ENCODE measurements around the gene SLC4A7. TPM values are rescaled to one million over a fixed set of nuclear protein-coding genes. Genes with fewer than 3 reads are reported as not detected.

The SLC4A7 gene
- total RNA-seq, 2 donors from 2014 or later = 11.2 to 20.2 TPM

- Histone ChIP-seq H3K4me3 (no peak overlapping the region), H3K4me1 (no peaks in the 10 kb centered on the region), H3K36me3 (no peaks in the 10 kb centered on the region), H3K9me3 (no peaks in the 10 kb centered on the region), H3K9ac (ENCODE audit: low read depth in 2 of 2, low read length in 2 of 2) (no peak overlapping the region), H3K27me3 (no peaks in the 10 kb centered on the region), H3K27ac (peak overlapping the region; percentile 40)
- TF ChIP-seq CTCF (IDR thresholded peaks at IDR 0.05) = no peak
- intact Hi-C loops (cut with DNase I) = no loop called here
- no peak for DNase-seq
Observed at GRCh38 chr3:27326202-27326601, 158.0 kb downstream of the SLC4A7 start.

GRCh38 chr3:27325419-27325818 lies 158.8 kb downstream of the SLC4A7 start:
- no peak overlapping the region for H3K27ac ChIP-seq
- TF ChIP-seq CTCF (IDR thresholded peaks at IDR 0.05) = no peak
- H3K4me1 ChIP-seq = no peaks in the 10 kb centered on the region
- H3K36me3 ChIP-seq = no peaks in the 10 kb centered on the region
- no peaks in the 10 kb centered on the region for H3K9me3 ChIP-seq
- no peaks in the 10 kb centered on the region for H3K27me3 ChIP-seq
- H3K4me3 ChIP-seq = no peak overlapping the region
- no peak overlapping the region for H3K9ac ChIP-seq (ENCODE audit: low read depth in 2 of 2, low read length in 2 of 2)
- no peak for DNase-seq
- intact Hi-C loops (cut with DNase I) = no loop called here

- Histone ChIP-seq H3K9ac (ENCODE audit: low read depth in 2 of 2, low read length in 2 of 2) (no peak overlapping the region), H3K9me3 (no peaks in the 10 kb centered on the region), H3K27me3 (no peaks in the 10 kb centered on the region), H3K4me1 (no peaks in the 10 kb centered on the region), H3K27ac (no peak overlapping the region), H3K4me3 (no peak overlapping the region), H3K36me3 (no peaks in the 10 kb centered on the region)
- intact Hi-C loops (cut with DNase I) = no loop called here
- no peak for TF ChIP-seq CTCF (IDR thresholded peaks at IDR 0.05)
- no peak for DNase-seq
Observed at GRCh38 chr3:27324686-27325085, 159.5 kb downstream of the SLC4A7 start.

GRCh38 chr3:27323087-27323570 lies 161.1 kb downstream of the SLC4A7 start:
- DNase-seq = no peak
- no peaks in the 10 kb centered on the region for H3K27me3 ChIP-seq
- no peak for TF ChIP-seq CTCF (IDR thresholded peaks at IDR 0.05)
- H3K9ac ChIP-seq (ENCODE audit: low read depth in 2 of 2, low read length in 2 of 2) = no peak overlapping the region
- H3K4me3 ChIP-seq = no peak overlapping the region
- no peaks in the 10 kb centered on the region for H3K4me1 ChIP-seq
- intact Hi-C loops (cut with DNase I) = no loop called here
- H3K27ac ChIP-seq = no peak overlapping the region
- H3K9me3 ChIP-seq = no peaks in the 10 kb centered on the region
- no peaks in the 10 kb centered on the region for H3K36me3 ChIP-seq

Other genes with a start within 250 kb of the SLC4A7 start
- gene NEK10, start 115.0 kb downstream of the SLC4A7 start, total RNA-seq = under 1 TPM; 0.67 to 0.88 TPM
- gene EOMES, start 237.9 kb upstream of the SLC4A7 start, total RNA-seq = under 1 TPM in 1 of 2 donors, not detected in 1; 0.20 TPM

Data from colonic mucosa (tissue), 4 donors.